SK-N-SH (cell line): ENCODE measurements around the gene MECP2.

ENCODE experiments used
- CTCF ChIP-seq: fragments of 200-600 bp; sonication (generic); IDR thresholded peaks from 2 replicates; pipeline ENCODE4 v1.6.1; 2017; ENCODE audit warnings: antibody characterized with exemption, mild to moderate bottlenecking, moderate library complexity
- EZH2phosphoT487 ChIP-seq: fragments of 200-600 bp; sonication (generic); IDR thresholded peaks from 2 replicates; pipeline ENCODE4 v1.6.1; 2017; ENCODE audit warnings: low read depth, mixed run types, mild to moderate bottlenecking, antibody characterized with exemption, moderate library complexity, borderline replicate concordance
- JUND ChIP-seq: IDR thresholded peaks from 2 replicates; pipeline ENCODE4 v1.4.0; 2012
- MAX ChIP-seq: IDR thresholded peaks from 2 replicates; pipeline ENCODE4 v1.4.0; 2012; ENCODE audit warnings: low read depth
- POLR2AphosphoS5 ChIP-seq: IDR thresholded peaks from 2 replicates; pipeline ENCODE4 v1.6.1; 2012; ENCODE audit warnings: low read depth, low read length
- RCOR1 ChIP-seq: fragments of 150-350 bp; IDR thresholded peaks from 2 replicates; pipeline ENCODE4 v1.6.1; 2017; ENCODE audit warnings: antibody characterized with exemption, low read length

GRCh38 chrX:153993079-153993478 is 104.4 kb downstream of the MECP2 start:
- TF ChIP-seq CTCF (no peak), EZH2phosphoT487 (no peak), POLR2AphosphoS5 (no peak), MAX (no peak), JUND (no peak), RCOR1 (no peak)
